Neural progenitor cell (in vitro differentiated cells): ENCODE results near the gene TRAPPC11.

Experiments used
- CTCF ChIP-seq: fragments of 200-600 bp; sonication (generic); IDR thresholded peaks from 2 replicates; pipeline ENCODE4 v1.5.1; 2017; ENCODE audit warnings: antibody characterized with exemption, mild to moderate bottlenecking
- EZH2phosphoT487 ChIP-seq: fragments of 200-600 bp; sonication (generic); IDR thresholded peaks from 2 replicates; pipeline ENCODE4 v1.6.1; 2017; ENCODE audit warnings: antibody characterized with exemption

- TF ChIP-seq CTCF (no peak), EZH2phosphoT487 (no peak)
Measured at GRCh38 chr4:183635741-183636140, 23.4 kb upstream of the TRAPPC11 start.
